ENCODE results near the gene STEAP1. TPM values are rescaled to one million over a fixed set of nuclear protein-coding genes. Genes with fewer than 3 reads are reported as not detected.

Gene STEAP1
- total RNA-seq, 1 experiment from 2014 or later: 213 TPM

DNA sequence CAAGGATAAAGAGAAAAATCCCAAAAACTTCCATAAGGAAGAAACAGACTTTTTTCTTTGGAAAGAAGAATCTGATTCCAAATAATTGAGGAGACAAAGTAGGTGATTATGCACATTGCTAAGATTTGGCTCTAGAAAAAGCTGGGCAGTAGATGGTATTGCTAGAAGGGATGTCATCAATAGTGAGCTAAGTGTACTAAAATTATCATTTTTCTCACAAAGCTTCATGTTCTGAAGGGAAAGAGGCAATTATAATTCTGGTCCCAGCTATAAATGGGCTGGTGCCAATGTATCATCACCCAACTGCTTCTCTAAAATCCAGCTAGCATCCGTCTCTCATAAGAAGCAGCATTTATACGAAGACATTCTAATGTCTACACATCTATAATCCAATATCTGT, 23.9 kb downstream of the STEAP1 start:
- ChIA-PET POLR2A (ENCODE audit: low non-redundant PET) (no interaction called here), CTCF (no interaction called here)
- H3K9me3 ChIP-seq (ENCODE audit: low read depth, low read length, poor library complexity, severe bottlenecking): peaks cover 18% of the 10 kb centered on the region
- H3K27me3 ChIP-seq (replicated peaks; ENCODE audit: insufficient read depth, low read depth, low read length, poor library complexity): no peaks in the 10 kb centered on the region
- intact Hi-C loops (cut with micrococcal nuclease; ENCODE audit: unreplicated experiment): no loop called here
- TF ChIP-seq EZH2 (IDR thresholded peaks at IDR 0.05; ENCODE audit: borderline replicate concordance, low read depth, low read length, poor library complexity, severe bottlenecking): no peak
- TF ChIP-seq, protein P1, sequence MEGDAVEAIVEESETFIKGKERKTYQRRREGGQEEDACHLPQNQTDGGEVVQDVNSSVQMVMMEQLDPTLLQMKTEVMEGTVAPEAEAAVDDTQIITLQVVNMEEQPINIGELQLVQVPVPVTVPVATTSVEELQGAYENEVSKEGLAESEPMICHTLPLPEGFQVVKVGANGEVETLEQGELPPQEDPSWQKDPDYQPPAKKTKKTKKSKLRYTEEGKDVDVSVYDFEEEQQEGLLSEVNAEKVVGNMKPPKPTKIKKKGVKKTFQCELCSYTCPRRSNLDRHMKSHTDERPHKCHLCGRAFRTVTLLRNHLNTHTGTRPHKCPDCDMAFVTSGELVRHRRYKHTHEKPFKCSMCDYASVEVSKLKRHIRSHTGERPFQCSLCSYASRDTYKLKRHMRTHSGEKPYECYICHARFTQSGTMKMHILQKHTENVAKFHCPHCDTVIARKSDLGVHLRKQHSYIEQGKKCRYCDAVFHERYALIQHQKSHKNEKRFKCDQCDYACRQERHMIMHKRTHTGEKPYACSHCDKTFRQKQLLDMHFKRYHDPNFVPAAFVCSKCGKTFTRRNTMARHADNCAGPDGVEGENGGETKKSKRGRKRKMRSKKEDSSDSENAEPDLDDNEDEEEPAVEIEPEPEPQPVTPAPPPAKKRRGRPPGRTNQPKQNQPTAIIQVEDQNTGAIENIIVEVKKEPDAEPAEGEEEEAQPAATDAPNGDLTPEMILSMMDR (conservative IDR thresholded peaks at IDR 0.05; ENCODE audit: low read depth, low read length): no peak
- H3K36me3 ChIP-seq (ENCODE audit: insufficient read depth, low read length, poor library complexity, severe bottlenecking): no peaks in the 10 kb centered on the region
- no peak for DNase-seq (ENCODE audit: low spot score)
- H3K4me3 ChIP-seq (ENCODE audit: low read depth, low read length, poor library complexity, severe bottlenecking): no peak overlapping the region
- peaks cover 23% of the 10 kb centered on the region for H3K4me1 ChIP-seq (ENCODE audit: insufficient read depth, low read length, poor library complexity, severe bottlenecking)
- H3K27ac ChIP-seq (ENCODE audit: low read depth, low read length, poor library complexity, severe bottlenecking): no peak overlapping the region
- no TSS peak for BruUV-seq (replicated peaks)

DNA sequence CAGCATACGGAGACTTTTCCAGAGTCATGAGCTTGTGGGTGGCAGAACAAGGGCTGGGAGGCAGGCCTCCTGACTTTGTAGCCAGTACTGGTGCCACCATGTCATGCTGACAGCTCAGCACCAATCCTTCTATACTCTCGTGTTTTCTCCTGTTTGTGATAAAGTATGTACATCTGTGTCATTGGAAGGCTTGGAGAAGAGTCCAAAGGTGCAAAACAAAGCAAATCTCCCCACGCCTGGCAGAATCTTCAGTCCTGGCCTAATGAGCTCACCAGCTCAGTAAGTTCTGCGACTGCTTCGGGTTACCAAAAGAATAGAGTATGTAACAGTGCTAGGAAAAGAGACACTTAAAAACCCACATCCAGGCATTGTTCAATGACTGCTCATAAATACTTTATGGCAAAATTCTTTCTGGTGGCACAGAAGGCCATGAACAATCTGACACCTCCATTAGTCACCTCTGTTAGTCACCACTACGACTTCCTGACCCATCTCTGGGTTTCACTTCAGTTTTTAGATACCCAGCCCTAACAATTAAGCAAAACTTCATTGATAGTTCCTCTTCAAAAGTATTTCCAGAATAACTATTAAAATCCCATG, 24.5 kb downstream of the STEAP1 start:
- POLR2A ChIA-PET (ENCODE audit: low non-redundant PET): no interaction called here
- Histone ChIP-seq H3K27ac (ENCODE audit: low read depth, low read length, poor library complexity, severe bottlenecking) (peak overlapping the region; percentile 70), H3K27me3 (replicated peaks; ENCODE audit: insufficient read depth, low read depth, low read length, poor library complexity) (no peaks in the 10 kb centered on the region)

DNA sequence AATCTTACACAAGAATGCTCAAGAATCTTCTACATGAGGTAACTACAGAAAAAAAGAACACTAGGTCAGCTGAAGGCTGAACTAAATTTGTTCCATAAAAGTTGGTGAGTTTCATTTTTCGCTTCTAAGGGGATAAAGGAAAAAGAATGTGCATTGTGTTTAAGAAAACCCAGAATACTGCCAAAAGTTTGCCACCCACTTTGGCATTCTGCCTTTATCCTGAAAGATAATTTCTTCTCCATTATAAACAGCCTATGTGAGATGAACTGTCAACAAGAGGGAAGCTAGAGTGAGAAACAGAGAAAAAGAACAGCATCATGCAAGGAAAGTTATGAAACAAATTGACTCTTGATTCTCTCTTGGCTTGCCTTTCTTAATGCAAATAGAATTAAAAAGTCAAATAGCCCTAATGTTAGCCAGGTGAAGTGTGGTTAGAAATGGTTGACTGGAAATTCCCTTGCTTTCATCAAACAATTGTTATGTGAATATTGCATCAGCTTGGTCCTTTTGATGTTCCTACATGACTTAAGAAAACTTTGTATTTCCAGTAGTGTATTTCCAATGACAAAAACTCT, 25.8 kb downstream of the STEAP1 start:
- TF ChIP-seq EZH2 (IDR thresholded peaks at IDR 0.05; ENCODE audit: borderline replicate concordance, low read depth, low read length, poor library complexity, severe bottlenecking): no peak
- TF ChIP-seq, protein P1 (conservative IDR thresholded peaks at IDR 0.05; ENCODE audit: low read depth, low read length): no peak
- POLR2A ChIA-PET (ENCODE audit: low non-redundant PET): no interaction called here
- H3K36me3 ChIP-seq (ENCODE audit: insufficient read depth, low read length, poor library complexity, severe bottlenecking): no peaks in the 10 kb centered on the region
- DNase-seq (ENCODE audit: low spot score): peak; percentile 53
- peaks cover 23% of the 10 kb centered on the region for H3K4me1 ChIP-seq (ENCODE audit: insufficient read depth, low read length, poor library complexity, severe bottlenecking)
- H3K27ac ChIP-seq (ENCODE audit: low read depth, low read length, poor library complexity, severe bottlenecking): peak overlapping the region; percentile 70
- peaks cover 18% of the 10 kb centered on the region for H3K9me3 ChIP-seq (ENCODE audit: low read depth, low read length, poor library complexity, severe bottlenecking)
- CTCF ChIA-PET: no interaction called here
- intact Hi-C loops (cut with micrococcal nuclease; ENCODE audit: unreplicated experiment): no loop called here
- H3K4me3 ChIP-seq (ENCODE audit: low read depth, low read length, poor library complexity, severe bottlenecking): peak overlapping the region; percentile 8
- H3K27me3 ChIP-seq (replicated peaks; ENCODE audit: insufficient read depth, low read depth, low read length, poor library complexity): no peaks in the 10 kb centered on the region
- BruUV-seq (replicated peaks): TSS peak; percentile 58

More for the DNA sequence above, 24.5 kb downstream of the STEAP1 start:
- intact Hi-C loops (cut with micrococcal nuclease; ENCODE audit: unreplicated experiment): no loop called here
- Histone ChIP-seq H3K4me3 (ENCODE audit: low read depth, low read length, poor library complexity, severe bottlenecking) (peak overlapping the region; percentile 8), H3K4me1 (ENCODE audit: insufficient read depth, low read length, poor library complexity, severe bottlenecking) (peaks cover 23% of the 10 kb centered on the region), H3K36me3 (ENCODE audit: insufficient read depth, low read length, poor library complexity, severe bottlenecking) (no peaks in the 10 kb centered on the region), H3K9me3 (ENCODE audit: low read depth, low read length, poor library complexity, severe bottlenecking) (peaks cover 18% of the 10 kb centered on the region)
- peak; percentile 56 for DNase-seq (ENCODE audit: low spot score)
- CTCF ChIA-PET: no interaction called here
- BruUV-seq (replicated peaks): no TSS peak
- no peak for TF ChIP-seq EZH2 (IDR thresholded peaks at IDR 0.05; ENCODE audit: borderline replicate concordance, low read depth, low read length, poor library complexity, severe bottlenecking)
- TF ChIP-seq, protein P1 (conservative IDR thresholded peaks at IDR 0.05; ENCODE audit: low read depth, low read length): no peak
